H54 (cell line): ENCODE data around the gene USP12.

Experiments used
- DNase-seq: peaks from one replicate; pipeline ENCODE4 v3.0.0; 2011; ENCODE audit warnings: low spot score, mixed read lengths; ENCODE audit not compliant: insufficient read length
- FAIRE-seq: peaks from 3 replicates; lab custom pipeline; 2011; peaks lifted over from hg19 to GRCh38; lab: Jason Lieb, UNC
- POLR2A ChIP-seq: IDR thresholded peaks from 2 replicates; pipeline ENCODE4 v1.6.1; 2011; ENCODE audit warnings: low read depth, mild to moderate bottlenecking, low read length

The USP12 gene

GRCh38 chr13:27112006-27112405, 59.6 kb downstream of the USP12 start:
- no peak for TF ChIP-seq POLR2A
- no peak for FAIRE-seq
- DNase-seq: no peak

- FAIRE-seq (no peak), DNase-seq (no peak)
- TF ChIP-seq POLR2A: no peak
Measured at GRCh38 chr13:27110056-27110746, 61.4 kb downstream of the USP12 start.

GRCh38 chr13:27106144-27106543, 65.5 kb downstream of the USP12 start:
- TF ChIP-seq POLR2A: no peak
- FAIRE-seq: no peak
- no peak for DNase-seq

- TF ChIP-seq POLR2A: no peak
- DNase-seq (no peak), FAIRE-seq (no peak)
Measured at GRCh38 chr13:27104606-27105005, 67.0 kb downstream of the USP12 start.

- FAIRE-seq (no peak), DNase-seq (no peak)
- TF ChIP-seq POLR2A: no peak
Measured at GRCh38 chr13:27101847-27102246, 69.8 kb downstream of the USP12 start.

- no peak for DNase-seq
- no peak for TF ChIP-seq POLR2A
- FAIRE-seq: no peak
Measured at GRCh38 chr13:27101289-27101688, 70.3 kb downstream of the USP12 start.

- FAIRE-seq (no peak), DNase-seq (no peak)
- no peak for TF ChIP-seq POLR2A
Measured at GRCh38 chr13:27097691-27098090, 73.9 kb downstream of the USP12 start.

GRCh38 chr13:27091451-27091850, 80.2 kb downstream of the USP12 start:
- no peak for FAIRE-seq
- no peak for TF ChIP-seq POLR2A

GRCh38 chr13:27088619-27089018, 83.0 kb downstream of the USP12 start:
- no peak for TF ChIP-seq POLR2A
- DNase-seq: no peak
- FAIRE-seq: no peak

More at GRCh38 chr13:27091451-27091850, 80.2 kb downstream of the USP12 start:
- no peak for DNase-seq

- TF ChIP-seq POLR2A: no peak
- DNase-seq (no peak), FAIRE-seq (no peak)
Measured at GRCh38 chr13:27086599-27087265, 84.9 kb downstream of the USP12 start.

- TF ChIP-seq POLR2A: no peak
- FAIRE-seq (no peak), DNase-seq (no peak)
Measured at GRCh38 chr13:27083183-27083582, 88.4 kb downstream of the USP12 start.

- no peak for FAIRE-seq
- DNase-seq: no peak
- no peak for TF ChIP-seq POLR2A
Measured at GRCh38 chr13:27081893-27082679, 89.5 kb downstream of the USP12 start.

GRCh38 chr13:27080018-27080948, 91.3 kb downstream of the USP12 start:
- FAIRE-seq (no peak), DNase-seq (no peak)
- TF ChIP-seq POLR2A: no peak

- FAIRE-seq: no peak
- TF ChIP-seq POLR2A: no peak
- no peak for DNase-seq
Measured at GRCh38 chr13:27079421-27079958, 92.1 kb downstream of the USP12 start.
